K562 treated with DMSO at 1 percent for 24 hours (cell line): Measurements from ENCODE around the gene IER5L. TPM values are rescaled to one million over a fixed set of nuclear protein-coding genes. Genes with fewer than 3 reads are reported as not detected.

Source experiments
- total RNA-seq: library from RNA; unstranded; fragments of 300-600 nt; gene quantifications from 2 replicates; pipeline ENCODE4 v1.2.3, GENCODE V29; 2022; ENCODE audit warnings: low read depth; ENCODE audit not compliant: insufficient read depth

Gene IER5L
- 11.0 and 12.0 TPM in 2 replicates for total RNA-seq

DNA sequence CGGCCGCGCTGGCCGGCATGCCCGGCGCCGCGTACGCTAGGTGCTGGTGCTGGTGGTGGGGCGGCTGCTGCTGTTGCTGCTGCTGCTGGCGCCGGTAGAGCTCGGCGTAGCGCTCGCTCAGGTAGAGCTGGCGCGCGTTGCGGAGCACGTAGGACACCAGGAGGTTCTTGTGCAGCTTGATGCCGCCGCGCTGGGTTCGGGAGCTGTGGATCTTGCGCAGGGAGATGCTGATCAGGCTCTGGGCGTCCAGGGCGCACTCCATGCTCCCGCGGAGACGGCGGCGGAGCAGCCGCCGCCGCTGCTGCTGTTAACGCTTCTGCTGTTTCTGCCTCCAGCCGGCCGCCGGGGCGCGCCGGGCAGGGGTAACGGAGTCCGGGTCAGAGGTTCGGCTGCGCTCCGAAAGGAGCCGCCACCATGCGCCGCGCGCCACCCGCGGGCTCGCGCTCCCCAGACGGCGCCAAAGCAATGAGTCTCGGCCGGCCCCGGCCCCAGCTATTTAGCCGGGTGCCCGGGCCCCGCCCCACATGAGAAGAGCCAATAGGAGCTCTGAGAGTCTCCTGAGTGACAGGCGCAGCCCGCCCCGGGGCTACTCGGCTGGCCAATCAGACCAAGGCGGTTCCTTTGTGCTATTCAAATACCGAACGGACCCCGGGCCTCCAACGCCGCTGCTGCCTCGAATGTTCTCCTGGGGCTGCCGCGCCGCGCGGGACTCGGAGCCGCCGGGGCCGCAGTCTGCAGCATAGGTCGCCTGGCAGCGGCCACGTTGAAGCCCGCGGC is at the start of gene IER5L:
Gene IER5L (minus strand): TSS at position 471 of the 777 bp plus-strand sequence. CDS start 209 bp downstream, at position 262.

Other genes with a start within 250 kb of the IER5L start
- gene DOLK, start 230.7 kb downstream of the IER5L start, total RNA-seq: 21.9 and 23.8 TPM in 2 replicates
- 63.9 and 64.0 TPM in 2 replicates for gene NUP188, start 230.6 kb downstream of the IER5L start, total RNA-seq
- gene SH3GLB2, start 149.9 kb downstream of the IER5L start, total RNA-seq: 78.8 and 86.0 TPM in 2 replicates
- 26.6 and 38.2 TPM in 2 replicates for gene MIGA2, start 141.6 kb downstream of the IER5L start, total RNA-seq
- gene DOLPP1, start 97.2 kb downstream of the IER5L start, total RNA-seq: 22.2 and 23.3 TPM in 2 replicates
- gene CRAT, start 67.5 kb downstream of the IER5L start, total RNA-seq: 35.0 and 37.3 TPM in 2 replicates
- gene PTPA, start 66.8 kb downstream of the IER5L start, total RNA-seq: 131 and 137 TPM in 2 replicates